GM12892 (cell line): ENCODE data around the gene ZBTB20.

ENCODE experiments used
- POLR2A ChIP-seq: IDR thresholded peaks from 2 replicates; pipeline ENCODE4 v1.6.1; 2011; ENCODE audit warnings: low read depth, low read length, control low read depth
- POLR2AphosphoS5 ChIP-seq: IDR thresholded peaks from 2 replicates; pipeline ENCODE4 v1.6.1; 2011; ENCODE audit warnings: low read depth, low read length, control low read depth
- TAF1 ChIP-seq: IDR thresholded peaks from 2 replicates; pipeline ENCODE4 v1.6.1; 2011; ENCODE audit warnings: low read depth, mild to moderate bottlenecking, control low read depth, low read length, borderline replicate concordance

DNA sequence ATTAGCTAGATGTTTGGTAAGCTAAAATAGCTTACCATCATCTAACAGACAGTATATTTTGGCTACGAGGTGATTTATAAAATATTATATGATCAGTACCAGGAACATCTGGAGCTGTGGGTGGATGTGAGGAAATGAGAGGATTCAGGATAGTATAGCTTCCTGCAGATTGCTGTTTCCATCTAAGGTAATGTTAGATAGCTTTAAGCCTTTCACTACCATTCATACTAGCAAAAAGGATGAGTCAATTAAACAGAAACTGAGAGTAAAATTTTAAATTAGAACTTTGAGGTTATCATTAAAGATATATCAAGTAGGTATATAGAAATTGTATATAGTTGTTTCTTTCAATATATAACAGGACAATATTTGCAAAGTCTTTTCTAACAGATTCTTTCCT is 8.0 kb downstream of the ZBTB20 start:
- no peak for TF ChIP-seq POLR2AphosphoS5
- TF ChIP-seq TAF1, result no peak
- TF ChIP-seq POLR2A, result no peak
